ENCODE measurements around the gene UGT1A7.

UGT1A7 gene

GRCh38 chr2:233810385-233810784 lies 128.7 kb downstream of the UGT1A7 start:
- no peak overlapping the region for H3K27ac ChIP-seq
- TF ChIP-seq CTCF (IDR thresholded peaks at IDR 0.05) (no peak), ZFX (IDR thresholded peaks at IDR 0.05; ENCODE audit: borderline replicate concordance) (no peak)

- TF ChIP-seq CTCF (IDR thresholded peaks at IDR 0.05) (no peak), ZFX (IDR thresholded peaks at IDR 0.05; ENCODE audit: borderline replicate concordance) (no peak)
- no peak overlapping the region for H3K27ac ChIP-seq
These were observed 129.4 kb downstream of the UGT1A7 start for GRCh38 chr2:233811087-233811486.

- H3K27ac ChIP-seq, result no peak overlapping the region
- no peak for TF ChIP-seq CTCF (IDR thresholded peaks at IDR 0.05)
- no peak for TF ChIP-seq ZFX (IDR thresholded peaks at IDR 0.05; ENCODE audit: borderline replicate concordance)
These were observed 130.0 kb downstream of the UGT1A7 start for GRCh38 chr2:233811732-233812131.

GRCh38 chr2:233813236-233814055 lies 131.7 kb downstream of the UGT1A7 start:
- TF ChIP-seq ZFX (IDR thresholded peaks at IDR 0.05; ENCODE audit: borderline replicate concordance), result no peak
- no peak for TF ChIP-seq CTCF (IDR thresholded peaks at IDR 0.05)

GRCh38 chr2:233814056-233814835 lies 132.5 kb downstream of the UGT1A7 start:
- TF ChIP-seq ZFX (IDR thresholded peaks at IDR 0.05; ENCODE audit: borderline replicate concordance) (no peak), CTCF (IDR thresholded peaks at IDR 0.05) (no peak)
- no peak overlapping the region for H3K27ac ChIP-seq

More at GRCh38 chr2:233813236-233814055, 131.7 kb downstream of the UGT1A7 start:
- H3K27ac ChIP-seq, result no peak overlapping the region

GRCh38 chr2:233815861-233816260 lies 134.2 kb downstream of the UGT1A7 start:
- TF ChIP-seq ZFX (IDR thresholded peaks at IDR 0.05; ENCODE audit: borderline replicate concordance) (no peak), CTCF (IDR thresholded peaks at IDR 0.05) (no peak)
- no peak overlapping the region for H3K27ac ChIP-seq

GRCh38 chr2:233816334-233816733 lies 134.6 kb downstream of the UGT1A7 start:
- no peak overlapping the region for H3K27ac ChIP-seq
- no peak for TF ChIP-seq ZFX (IDR thresholded peaks at IDR 0.05; ENCODE audit: borderline replicate concordance)
- TF ChIP-seq CTCF (IDR thresholded peaks at IDR 0.05), result no peak

All from 22Rv1 (cell line).